Muscle of back (tissue), 11 donors: ENCODE results near the gene TMEM178A. TPM values are rescaled to one million over a fixed set of nuclear protein-coding genes. Genes with fewer than 3 reads are reported as not detected.
"Not testable (repeated sequence)": the region's sequence is repeated elsewhere in the genome, so short reads cannot be mapped to it uniquely, and the experiment has no call there.

Source experiments
- DNase-seq, 3 donors: peaks; one replicate each; pipeline versions ENCODE4 v3.0.0 to v3.0.0-alpha.2; 2013
- polyA plus RNA-seq, 10 donors: library from polyadenylated mRNA; unstranded; fragments of 120-200 nt; gene quantifications; one replicate each; pipeline ENCODE4 v1.2.1, GENCODE V29; 2013; ENCODE audit not compliant: insufficient read length in 10 of 10

TMEM178A gene
- polyA plus RNA-seq, 10 donors = 9.3 to 30.1 (median 14.9) TPM

GRCh38 chr2:39646267-39646666 is 19.4 kb upstream of the TMEM178A start:
- no peak for DNase-seq

DNA sequence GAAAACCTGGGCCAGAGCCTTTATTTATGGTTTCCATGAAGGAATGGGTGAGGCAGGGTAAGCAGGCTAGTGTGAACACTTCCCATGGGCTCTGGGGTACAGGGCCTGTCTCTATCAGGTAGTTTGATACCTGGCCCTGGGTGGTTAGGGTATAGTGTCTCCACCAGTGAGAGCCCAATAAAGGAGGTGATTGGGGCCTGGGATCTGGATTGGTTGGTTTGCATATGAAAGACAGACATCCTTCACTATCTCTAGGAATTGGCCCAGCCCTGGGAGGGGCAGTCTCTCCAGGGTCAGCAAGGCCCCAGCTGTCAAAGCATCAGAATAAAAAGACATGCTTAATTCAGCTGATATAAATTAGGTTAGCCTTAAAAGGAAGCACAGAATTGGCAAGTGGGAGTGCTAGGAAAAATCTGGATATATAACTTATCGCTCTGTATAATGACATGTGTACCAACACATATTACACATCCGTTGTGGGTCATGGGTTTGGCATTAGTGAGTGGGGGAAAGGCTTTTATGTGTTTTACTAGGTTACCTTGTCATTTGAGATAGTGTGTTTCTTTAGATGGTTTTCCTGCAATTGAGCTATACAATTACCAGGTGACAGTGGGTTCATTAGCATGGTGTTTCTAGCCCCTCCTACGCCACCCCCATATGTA is 18.5 kb upstream of the TMEM178A start:
- DNase-seq = no peak

DNA sequence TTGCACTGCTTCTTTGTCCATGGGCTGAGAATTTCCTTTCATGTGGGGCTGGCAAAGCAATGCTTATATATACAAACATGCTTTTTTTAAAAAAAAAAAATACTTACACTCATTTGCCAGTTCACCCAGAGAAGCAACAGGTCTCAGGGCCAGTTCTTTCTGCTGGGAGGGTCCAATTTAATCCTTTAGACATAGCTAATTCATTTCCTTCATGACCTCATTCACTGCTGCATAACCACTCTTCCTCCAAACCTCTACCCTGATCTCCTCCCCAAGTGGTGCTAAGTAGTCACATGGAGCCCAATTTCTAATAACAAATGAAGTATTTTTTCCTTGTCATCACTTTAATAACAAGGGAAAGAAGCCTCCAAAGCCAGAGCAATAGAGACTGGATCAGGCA is 17.1 kb upstream of the TMEM178A start:
- no peak for DNase-seq

DNA sequence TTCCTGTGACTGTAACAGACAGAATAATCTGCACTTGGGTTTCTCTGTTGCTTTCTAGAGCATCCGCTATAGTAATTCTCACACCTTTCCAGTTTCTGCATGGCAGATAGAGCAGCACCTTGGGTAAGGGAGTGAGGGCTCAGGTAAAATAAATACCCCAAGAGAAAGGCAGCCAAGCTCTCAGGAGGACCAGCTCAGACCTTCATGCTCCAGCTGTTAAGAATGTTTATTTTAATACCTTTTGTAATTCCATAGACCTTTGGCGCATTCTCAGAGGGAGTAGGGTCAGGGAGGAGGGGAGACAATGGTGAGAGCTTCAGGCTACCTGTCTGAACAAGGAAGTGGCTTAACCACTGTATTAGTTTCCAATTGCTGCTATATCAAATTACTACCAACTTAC is 16.2 kb upstream of the TMEM178A start:
- no peak for DNase-seq

- DNase-seq = no peak
These were observed 15.2 kb upstream of the TMEM178A start for GRCh38 chr2:39650468-39650867.

DNA sequence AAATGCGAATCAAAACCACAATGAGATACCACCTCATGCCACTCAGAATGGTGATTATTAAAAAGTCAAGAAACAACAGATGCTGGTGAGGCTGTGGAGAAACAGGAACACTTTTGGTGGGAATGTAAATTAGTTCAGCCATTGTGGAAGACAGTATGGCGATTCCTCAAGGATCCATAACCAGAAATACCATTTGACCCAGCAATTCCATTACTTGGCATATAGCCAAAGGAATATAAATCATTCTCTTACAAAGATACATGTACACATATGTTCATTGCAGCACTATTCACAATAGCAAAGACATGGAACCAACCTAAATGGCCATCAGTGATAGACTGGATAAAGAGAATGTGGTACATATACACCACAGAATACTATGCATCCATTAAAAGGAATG is 9.5 kb upstream of the TMEM178A start:
- not testable (repeated sequence) for DNase-seq

GRCh38 chr2:39657287-39657937 is 8.3 kb upstream of the TMEM178A start:
- no peak for DNase-seq

- DNase-seq = no peak
These were observed 7.3 kb upstream of the TMEM178A start for GRCh38 chr2:39658371-39658770.

DNA sequence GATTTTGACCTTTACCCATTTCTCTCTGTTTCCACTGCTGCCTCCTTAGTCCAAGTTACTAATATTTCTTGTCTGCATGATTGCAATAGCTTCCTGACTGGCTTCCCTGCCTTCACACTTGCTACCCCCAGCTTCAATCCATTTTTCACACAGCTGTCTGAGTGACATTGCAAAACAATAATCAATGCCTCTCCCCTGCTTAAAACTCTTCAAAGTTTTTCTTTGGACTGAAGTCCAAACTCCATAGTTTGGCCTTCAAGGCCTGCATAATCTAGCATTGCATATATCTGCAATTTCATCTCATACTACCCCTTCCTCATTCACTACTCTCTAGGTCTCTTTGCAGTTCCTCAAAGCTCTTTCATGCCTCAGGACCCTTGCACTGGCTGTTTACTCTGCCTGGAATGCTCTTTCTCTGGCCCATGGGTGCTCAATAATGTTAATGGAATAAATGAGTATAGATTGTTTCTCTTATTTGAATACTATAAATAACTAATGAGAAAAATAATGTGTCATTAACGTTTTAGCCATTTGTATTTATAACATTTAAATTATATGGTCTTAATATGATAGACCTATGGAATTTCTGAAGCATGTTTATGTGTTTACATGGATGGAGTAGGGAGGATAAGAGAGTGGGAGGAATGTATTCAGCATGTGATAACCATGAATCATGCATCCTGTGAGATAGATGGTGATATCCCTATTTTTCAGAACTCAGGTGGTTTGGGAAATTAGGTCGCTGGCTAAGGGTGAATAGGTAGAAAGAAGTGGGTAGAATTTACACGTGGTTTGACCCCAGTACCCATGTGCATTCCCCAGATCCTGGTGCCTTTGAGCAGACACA is 5.7 kb upstream of the TMEM178A start:
- DNase-seq = no peak

- no peak for DNase-seq
These were observed 5.0 kb upstream of the TMEM178A start for GRCh38 chr2:39660612-39661236.

- no peak for DNase-seq
These were observed 3.9 kb upstream of the TMEM178A start for GRCh38 chr2:39661826-39662225.

DNA sequence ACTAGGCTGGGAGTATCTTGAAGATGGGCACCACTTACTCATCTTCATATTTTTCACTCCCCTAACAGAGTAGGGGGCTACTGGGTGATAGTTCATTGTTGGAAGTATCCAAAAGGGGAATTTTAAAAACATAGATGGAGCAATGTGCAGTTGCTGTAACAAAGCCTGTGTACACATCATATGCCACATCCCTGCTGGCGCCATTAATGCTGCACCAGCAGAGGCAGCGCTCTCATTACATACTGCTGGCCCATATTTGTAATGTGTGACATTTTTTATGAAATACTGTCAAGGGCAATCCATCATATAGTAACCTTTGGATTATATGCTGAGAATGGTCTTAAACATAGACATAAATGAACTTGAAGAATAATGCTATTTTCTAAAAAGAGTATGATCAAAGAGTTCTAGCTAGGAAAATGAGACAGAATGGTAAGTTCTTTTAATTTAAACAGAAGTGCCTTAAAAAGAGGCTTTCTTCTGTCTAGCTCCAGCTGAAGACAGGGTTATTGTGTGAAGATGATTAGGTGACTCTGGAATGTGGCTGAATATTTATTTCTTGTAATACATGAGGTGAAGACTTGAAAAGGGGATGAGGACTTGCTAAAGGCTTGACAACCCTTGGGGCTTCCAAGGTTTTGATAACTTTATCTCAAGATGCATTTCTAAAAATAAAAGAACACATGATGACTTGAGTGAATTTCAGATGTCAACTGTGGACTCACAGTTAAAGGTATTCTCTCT is 2.4 kb upstream of the TMEM178A start:
- no peak for DNase-seq

GRCh38 chr2:39664232-39664887 is 1.4 kb upstream of the TMEM178A start:
- no peak for DNase-seq

DNA sequence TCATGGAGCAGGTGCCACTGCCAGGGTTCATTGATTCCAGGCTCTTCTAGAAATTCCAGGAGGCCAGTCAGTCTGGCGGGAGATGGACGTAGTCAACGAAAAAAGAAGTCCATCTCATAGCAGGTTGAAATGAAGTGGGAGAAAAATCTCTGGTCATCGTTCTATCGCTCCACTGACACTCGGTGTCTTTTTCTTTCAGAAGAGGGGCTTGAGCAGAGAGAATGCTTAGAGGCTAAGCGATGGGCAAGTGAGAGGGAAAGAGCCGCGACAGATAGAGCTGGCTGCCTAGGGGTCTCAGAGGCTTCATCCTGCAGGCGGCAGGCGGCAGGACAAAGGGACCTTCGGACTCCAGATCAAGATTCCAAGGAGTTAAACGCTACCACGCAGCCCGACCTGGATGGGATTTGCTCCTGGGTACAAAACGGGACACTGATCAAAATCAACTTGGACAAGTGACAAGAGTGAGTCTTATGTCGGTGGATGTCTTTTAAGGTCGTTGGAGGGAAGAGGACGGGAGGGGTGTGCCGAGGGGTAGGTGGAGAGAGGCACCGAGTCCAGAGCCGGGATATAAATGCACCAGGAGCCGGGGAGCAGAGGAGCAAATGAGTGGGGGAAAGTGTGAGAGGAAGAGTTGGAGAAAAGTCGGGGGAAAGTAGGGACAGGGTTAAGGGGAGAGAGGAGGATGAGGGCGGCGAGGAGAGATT is 677 bp upstream of the TMEM178A start:
- DNase-seq = peak in 2 of 3 donors; percentile 16 to 46

DNA sequence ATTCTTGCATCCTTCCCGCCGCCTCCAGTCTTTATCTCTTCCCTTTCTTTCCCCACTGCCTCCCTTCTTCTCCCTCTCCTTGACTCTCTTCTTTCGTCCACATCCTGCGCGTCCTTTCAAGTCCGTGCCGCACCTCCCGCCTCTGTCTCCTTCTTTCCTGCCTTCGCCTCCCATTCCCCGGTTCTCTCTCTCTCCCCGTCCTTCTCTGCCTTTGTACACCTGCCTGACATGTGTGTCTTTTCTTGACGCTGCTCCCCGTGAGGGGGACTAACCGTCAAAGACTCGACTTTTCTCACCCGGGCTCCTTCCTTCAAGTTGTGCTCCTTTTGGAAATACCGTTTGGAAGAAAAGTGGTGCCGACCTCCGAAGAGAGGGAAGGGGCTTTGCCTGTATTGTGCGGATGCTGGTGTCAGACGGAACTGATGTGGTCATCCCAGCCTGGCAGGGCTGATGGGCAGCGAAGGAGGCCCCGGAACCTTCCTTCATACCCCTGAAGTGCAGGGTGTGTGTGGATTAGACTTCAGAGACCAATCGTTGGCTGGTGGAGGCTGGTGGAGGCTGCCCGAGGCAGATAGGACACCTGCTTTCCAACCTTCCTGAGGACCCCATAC is 879 bp downstream of the TMEM178A start:
- DNase-seq = peak in 2 of 3 donors; percentile 8 to 51

DNA sequence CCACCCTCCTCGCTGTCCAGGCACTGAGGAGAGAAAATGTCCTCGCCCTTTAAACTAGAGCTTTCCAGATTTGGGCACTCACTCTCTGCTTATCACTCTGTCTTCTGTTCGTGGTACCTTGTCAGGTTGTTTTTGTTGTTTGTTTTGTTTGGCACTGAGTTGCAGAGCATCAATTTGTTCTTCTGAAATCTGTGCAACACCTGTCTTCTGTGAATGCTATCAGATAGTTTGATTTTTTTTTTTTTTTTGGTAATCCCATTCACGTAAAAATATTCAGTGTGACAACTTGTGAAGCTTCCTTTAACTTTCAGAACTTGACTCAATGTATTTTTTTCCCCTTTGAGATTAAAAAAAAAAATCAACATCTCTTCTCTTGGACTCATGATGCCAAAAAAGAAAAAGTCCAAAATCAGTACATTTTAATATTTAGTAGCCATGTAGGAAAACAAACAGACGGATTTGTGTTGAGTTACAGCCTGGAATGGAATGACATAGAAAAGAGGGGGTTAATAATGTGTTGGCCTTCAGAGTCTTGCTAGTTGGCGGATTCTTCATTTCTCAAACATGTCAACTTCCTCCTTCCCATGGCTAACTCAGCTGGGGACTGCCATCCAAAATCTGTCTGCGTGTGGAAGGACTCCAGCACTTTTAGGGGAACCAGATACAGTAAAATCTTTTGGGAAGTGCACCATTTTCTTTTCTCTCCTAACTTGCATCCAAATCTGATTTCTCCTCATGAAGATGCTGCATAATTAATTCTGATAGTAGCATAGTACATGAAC is 1.6 kb downstream of the TMEM178A start:
- no peak for DNase-seq

- no peak for DNase-seq
These were observed 2.2 kb downstream of the TMEM178A start for GRCh38 chr2:39667886-39668276.

- no peak for DNase-seq
These were observed 2.9 kb downstream of the TMEM178A start for GRCh38 chr2:39668576-39669080.

GRCh38 chr2:39671604-39672003 is 5.9 kb downstream of the TMEM178A start:
- DNase-seq = no peak
